Activated CD8-positive, alpha-beta memory T cell treated with anti-CD3 and anti-CD28 coated beads, Interleukin-2, amount 50 U/mL, for 1 hour (primary cell): Measurements from ENCODE around the gene CLCN7.

Experiments
- DNase-seq: peaks from one replicate; pipeline ENCODE4 v3.0.0-alpha.2; 2020; ENCODE audit errors: extremely low read depth

CLCN7 gene

DNA sequence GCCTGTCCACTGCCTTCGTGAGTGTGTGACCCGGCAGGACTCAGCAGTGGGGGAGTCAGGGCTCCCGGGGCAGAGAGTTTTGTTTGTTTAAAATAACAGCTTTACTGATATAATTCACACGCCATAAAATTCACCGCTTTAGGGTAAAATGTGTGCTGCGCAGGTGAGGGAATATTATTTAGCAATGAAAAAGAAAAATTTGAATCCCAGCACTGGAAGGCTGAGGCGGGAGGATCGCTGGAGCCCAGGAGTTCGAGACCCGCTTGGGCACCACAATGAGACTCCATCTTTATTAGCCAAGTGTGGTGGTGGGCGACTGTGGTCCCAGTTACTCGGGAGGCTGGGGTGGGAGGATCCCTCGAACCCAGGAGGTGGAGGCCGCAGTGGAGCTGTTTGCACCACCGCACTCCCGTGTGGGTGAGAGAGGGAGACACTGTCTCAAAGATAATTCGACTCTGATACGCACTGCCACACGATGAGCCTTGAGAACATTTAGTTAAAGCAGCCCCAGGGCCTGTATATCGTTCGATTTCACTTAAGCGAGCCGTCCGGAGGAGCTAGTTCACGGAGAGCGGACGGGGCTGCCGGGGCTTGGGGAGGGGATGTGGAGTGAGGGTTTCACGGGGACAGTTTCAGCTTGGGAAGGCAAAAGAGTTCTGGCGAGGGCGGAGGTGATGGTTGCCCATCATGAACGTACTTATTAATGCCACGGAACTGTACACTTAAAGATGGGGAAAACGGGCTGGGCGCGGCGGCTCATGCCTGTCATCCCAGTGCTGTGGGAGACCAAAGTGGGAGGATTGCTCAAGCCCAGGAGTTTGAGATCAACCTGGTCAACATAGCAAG lies 28.5 kb upstream of the CLCN7 start:
- no peak for DNase-seq

DNA sequence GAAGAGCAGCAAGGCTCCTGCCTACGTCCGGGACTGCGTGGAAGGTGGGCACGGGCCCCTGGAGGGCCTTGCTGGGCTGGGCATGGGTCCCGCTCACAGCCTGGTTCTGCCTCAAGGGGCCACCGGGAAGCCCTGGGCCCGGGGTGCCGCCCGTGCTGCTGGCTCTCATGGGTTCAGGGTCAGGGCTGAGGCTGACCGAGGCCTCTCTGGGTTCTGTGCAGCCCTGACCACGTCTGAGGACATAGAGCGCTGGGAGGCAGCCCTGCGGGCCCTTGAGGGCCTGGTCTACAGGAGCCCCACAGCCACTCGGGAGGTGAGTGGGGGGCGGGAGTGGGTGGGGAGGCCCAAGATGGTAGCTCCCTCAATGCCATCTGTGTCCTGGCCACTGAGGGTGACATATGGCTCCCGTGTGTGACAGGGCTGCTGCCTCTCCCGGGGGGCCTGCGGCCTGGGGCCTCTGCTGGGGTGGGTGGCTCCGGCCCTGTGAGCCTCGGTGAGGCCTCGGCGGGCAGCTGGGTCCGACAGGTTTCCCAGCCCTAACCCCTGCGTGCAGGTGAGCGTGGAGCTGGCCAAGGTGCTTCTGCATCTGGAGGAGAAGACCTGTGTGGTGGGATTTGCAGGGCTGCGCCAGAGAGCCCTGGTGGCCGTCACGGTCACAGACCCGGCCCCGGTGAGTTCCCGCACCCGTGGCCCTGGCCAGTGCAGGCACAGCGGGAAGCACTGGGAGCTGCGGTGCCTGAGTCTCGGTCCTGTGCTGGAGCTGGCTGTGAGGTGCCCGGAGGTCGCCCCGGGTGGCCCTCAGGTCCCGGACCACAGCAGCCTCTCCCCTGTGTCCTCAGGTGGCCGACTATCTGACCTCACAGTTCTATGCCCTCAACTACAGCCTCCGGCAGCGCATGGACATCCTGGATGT lies 27.5 kb upstream of the CLCN7 start:
- DNase-seq, result no peak

DNA sequence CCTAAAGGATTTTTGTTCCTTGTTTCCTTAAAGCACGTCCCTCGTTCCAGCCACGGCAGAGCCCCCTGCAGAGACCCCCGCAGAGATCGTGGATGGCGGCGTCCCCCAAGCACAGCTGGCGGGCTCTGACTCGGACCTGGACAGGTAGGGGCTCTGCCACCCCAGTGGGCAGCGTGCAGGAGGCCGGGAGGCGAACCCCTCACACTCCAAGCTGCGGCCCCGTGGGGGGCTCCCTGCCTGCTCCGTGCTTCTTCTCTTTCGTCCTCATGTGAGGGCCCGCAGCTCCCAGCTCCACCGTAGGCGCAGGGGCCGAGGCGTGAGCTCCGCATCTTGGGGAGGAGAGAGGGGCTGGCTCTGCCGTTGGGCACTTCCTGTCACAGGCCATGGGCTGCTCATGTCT lies 26.8 kb upstream of the CLCN7 start:
- DNase-seq, result no peak

DNA sequence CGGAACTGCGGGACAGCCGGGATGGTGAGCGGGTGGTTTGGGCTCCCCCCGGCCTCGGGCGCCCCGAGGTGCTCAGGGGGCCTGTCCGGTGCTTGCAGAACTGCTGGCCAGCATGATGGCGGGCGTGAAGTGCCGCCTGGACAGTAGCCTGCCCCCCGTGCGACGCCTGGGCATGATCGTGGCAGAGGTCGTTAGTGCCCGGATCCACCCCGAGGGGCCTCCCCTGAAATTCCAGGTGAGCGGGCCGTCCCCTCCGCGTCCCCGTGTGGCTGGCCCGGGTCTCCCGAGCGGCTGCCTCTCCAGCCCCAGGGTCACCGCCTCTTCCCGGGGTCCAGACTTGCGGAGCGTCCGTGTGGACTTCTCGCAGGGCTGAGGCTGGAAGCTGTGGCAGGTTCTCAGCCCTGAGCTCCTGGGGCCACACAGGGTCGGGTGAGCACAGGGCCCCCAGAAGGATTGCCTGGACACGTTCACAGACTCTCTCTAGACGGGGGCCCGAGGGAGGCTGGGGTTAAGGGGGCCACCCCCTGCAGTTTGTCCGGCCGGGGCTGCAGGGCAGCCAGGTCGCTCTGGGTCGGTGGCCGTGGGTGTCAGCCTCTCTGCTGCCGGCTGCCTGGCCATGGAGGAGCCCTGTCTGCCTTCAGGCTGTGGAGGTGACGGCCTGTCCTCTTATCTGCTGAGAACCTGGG lies 25.8 kb upstream of the CLCN7 start:
- DNase-seq, result no peak

DNA sequence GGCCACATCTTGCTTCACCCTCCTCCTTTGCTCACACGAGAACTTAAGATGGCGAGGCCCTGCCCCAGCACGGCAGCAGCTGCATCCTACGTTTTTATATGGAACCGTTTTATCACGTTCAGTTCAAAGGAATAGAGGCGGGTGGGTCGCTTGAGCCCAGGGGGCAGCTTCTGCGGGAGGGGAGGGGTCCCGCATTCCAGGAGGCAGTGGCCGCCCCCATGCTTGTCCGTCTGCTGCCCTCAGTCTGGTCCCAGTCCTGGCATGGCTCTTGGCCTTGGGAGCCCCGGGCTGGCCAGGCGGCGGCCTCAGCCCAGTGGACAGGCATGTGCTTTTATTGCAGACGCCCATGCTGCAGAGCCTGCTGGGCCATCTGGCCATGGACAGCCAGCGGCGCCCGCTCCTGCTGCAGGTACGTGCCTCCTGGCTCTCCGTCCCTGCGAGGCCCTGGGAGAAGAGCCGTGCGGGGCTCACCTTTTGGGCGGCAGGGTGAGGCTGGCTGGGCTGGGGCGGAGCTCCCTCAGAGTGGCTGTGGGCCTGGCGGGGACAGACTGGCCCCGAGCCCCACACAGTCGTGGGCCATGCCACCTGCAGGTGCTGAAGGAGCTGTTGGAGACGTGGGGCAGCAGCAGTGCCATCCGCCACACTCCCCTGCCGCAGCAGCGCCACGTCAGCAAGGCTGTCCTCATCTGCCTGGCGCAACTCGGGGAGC lies 25.1 kb upstream of the CLCN7 start:
- no peak for DNase-seq

DNA sequence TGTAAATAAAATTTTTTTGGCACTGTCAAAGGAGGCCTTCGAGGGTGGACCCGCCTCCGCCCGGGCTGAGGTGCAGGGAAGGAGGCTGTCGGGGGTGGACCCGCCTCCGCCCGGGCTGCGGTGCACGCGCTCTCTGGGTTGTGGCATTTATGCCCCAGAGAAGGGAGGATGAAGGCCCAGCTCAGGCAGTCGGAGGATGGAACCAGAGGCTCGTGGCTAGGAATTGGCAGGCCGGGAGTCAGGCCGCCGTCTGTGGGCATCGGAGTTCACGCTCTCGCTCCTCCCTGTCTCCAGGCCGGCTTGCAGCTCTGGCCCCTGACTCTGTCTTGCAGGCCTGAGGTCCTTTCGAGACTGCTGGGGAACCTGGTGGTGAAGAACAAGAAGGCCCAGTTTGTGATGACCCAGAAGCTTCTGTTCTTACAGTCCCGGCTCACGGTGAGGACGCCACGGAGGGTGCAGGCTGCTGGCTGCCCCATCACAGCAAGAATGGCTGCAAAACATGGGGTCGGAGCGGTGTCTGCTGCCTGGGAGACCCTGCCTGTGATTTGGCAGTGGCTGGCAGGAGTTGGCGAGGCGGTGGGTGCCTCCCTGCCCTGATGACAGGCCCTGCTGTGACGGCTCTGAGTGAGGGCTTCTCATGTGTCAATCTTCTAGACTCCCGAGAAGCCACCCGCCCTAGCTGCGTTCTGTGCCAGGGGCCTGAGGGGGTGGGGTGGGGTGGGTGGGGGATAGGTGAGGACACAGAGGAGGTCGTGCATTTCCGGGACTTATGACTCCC lies 24.3 kb upstream of the CLCN7 start:
- no peak for DNase-seq

DNA sequence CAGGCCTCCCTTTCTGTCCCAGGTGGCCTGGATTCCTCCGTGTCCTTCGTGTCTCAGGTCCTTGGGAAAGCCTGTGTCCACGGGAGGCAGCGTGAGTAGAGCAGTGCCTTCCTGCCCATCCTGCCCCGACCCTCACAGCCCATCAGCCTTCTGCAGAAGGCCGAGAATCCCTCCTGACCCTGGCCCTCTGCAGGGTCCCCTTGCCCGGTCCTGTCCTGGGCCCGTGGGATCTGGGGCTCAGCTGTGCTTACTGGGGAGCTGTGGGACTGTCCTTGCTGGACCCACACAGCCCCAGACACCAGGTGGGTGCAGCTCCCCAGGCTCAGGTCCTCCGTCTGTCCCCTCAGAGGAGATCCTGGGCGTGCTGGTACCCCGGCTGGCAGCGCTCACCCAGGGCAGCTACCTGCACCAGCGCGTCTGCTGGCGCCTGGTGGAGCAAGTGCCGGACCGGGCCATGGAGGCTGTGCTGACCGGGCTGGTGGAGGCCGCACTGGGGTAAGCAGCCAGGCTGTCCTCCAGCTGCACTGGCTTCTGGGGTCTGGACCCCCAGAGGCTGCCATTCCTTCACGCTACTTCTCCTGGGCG lies 22.3 kb upstream of the CLCN7 start:
- no peak for DNase-seq

DNA sequence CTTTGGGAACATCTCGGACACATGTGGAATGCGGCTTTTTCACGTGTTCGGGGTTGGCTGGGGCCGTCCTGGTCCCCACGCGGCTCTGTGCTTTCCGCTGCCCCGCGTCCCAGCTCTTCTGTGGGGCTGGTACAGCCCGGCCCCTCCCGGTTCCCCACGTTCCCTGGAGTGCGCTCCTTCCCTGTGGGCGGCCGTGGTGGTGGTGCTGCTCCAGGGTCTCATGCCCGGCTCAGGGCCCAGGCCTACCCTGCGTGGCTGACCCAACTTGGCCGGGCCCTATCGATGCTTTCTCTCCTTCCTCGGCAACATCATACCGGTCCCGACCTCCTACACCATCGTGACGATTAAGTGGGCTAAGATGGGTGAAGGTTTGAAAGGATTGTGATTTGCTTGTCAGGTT lies 21.6 kb upstream of the CLCN7 start:
- no peak for DNase-seq

DNA sequence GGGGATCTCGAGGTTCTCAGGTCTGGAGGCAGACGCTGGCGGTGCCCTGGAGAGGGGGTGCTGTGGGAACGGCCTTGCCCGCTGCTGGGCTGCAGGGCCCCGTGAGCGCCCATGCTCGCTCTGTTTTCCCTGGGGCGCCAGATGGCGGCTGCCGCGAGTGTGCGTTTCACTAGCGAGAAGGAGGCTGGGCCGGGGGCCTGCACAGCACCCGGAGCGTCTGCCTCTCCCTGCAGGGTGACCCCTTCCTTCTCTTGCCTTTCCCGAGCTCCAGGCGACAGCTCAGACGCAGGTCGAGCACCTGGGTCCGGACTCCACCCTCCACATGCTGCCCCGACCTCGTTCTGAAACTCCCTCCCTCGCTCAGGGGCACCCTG lies 21.0 kb upstream of the CLCN7 start:
- no peak for DNase-seq

DNA sequence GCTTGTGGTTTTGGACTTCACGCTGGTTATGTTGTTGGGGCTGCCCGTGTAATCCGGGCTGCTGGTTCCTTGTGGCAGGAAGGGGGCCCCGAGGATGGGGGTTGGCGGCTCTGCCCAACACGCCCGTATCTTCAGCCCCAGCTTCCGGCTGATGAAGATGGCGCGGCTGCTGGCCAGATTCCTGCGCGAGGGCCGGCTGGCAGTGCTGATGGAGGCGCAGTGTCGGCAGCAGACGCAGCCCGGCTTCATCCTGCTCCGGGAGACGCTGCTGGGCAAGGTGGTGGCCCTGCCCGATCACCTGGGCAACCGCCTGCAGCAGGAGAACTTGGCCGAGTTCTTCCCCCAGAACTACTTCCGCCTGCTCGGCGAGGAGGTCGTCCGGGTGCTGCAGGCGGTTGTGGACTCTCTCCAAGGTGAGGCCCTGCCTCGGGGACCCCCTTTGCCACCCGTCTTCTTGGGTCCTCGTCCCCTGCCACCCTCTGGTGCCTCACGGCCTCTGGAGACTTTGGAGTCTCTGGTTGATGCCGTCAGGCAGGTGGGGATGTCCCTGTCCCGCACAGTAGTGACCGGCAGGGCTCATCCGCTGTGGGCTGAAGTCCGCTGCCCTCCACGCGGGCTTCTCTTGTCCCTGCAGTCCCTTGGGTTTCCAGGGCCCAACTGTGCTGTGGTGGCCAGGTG lies 20.5 kb upstream of the CLCN7 start:
- DNase-seq, result no peak

DNA sequence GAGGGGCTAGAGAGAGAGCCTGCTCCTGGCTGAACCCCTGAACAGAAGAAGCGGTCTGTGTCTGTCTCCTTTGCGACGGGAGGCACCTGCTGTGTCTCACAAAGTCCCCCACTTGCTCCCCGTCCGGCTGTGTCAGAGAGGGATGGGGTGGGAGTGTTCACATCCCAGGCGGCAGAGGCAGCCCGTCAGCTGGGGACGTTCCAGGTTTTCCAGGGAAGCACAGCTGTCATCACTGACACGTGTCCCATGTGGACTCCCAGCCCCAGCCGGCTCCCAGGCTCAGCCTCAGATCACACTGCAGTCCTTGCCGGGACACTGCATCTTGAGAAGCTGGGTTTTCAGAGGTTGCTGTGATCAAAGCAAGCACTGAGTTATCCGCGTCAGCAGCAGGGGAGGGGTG lies 19.9 kb upstream of the CLCN7 start:
- DNase-seq, result no peak

DNA sequence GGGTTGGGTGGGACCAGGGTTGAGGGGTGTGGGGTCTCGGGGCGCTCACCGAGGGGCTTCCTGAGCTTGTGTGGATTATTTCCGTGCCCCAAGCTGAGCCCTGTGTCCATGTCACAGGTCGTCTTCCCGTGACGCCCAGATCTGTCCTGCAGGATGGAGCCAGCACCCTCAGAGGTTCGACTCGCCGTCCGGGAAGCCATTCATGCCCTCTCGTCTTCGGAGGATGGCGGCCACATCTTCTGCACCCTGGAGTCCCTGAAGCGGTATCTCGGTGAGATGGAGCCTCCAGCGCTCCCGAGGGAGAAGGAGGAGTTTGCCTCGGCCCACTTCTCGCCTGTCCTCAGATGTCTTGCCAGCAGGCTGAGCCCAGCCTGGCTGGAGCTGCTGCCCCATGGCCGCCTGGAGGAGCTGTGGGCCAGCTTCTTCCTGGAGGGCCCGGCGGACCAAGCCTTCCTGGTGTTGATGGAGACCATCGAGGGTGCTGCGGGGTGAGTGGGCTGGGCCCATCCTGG lies 19.4 kb upstream of the CLCN7 start:
- DNase-seq, result no peak

DNA sequence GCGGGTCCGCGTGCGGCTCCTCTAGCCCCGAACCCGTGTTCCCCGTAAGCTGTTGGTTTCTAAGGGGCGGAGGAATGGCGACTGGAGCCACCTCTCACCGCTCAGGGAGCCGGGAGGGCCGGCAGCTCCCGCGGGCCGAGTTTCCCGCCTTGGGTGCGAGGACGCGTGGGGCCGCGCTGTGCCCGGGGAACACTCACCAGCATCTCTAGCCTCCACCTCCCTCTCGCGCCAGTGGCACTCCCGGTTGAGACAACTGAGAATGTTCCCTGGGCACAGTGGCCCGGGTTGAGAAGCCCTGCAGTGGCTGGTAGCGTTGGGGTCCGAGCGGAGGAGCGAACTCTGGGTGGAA lies 18.9 kb upstream of the CLCN7 start:
- DNase-seq, result no peak

DNA sequence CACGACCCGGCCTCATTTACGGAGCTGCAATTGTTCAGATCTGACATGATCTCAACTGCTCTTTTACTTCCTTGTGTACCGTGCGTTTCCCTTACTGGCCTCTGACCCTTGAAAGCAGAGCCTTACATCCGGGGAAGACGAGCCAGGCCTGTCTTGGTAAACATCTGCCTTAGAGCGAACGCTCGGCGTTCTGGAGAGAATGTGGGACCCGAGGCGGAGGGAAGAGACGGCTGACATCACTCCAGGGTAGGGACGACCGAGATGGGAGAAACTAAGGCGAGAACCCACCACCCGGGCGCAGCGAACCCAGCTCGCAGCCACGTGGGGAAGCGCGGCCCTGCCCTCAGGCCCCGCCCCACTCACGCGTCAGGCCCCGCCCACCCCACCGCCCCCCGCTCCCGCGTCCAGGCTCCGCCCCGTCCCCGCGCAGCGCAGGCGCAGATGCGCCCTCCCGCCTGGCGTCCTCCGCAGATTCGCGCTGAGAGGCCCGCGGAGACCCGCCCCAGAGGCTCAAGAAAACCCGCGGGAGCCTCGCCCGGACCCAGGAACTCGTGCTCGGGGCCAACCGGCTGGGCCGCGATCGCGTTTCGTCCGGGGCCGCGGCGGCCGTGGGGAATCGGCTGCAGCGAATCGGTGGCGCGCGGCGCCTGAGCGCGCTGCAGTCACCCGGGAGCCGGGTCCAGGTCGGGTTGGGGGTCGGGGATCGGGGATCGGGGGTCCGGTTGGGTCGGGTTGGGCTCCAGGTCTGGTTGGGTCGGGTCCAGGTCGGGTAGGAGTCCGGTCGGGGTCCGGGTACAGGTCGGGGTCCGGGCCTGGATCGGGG lies 18.3 kb upstream of the CLCN7 start, which contains the start of gene TELO2:
Gene TELO2, plus strand, starts transcription at position 438 of the 823 bp plus-strand sequence. CDS start 922 bp downstream, outside the sequence.
- DNase-seq, result peak; percentile 52

DNA sequence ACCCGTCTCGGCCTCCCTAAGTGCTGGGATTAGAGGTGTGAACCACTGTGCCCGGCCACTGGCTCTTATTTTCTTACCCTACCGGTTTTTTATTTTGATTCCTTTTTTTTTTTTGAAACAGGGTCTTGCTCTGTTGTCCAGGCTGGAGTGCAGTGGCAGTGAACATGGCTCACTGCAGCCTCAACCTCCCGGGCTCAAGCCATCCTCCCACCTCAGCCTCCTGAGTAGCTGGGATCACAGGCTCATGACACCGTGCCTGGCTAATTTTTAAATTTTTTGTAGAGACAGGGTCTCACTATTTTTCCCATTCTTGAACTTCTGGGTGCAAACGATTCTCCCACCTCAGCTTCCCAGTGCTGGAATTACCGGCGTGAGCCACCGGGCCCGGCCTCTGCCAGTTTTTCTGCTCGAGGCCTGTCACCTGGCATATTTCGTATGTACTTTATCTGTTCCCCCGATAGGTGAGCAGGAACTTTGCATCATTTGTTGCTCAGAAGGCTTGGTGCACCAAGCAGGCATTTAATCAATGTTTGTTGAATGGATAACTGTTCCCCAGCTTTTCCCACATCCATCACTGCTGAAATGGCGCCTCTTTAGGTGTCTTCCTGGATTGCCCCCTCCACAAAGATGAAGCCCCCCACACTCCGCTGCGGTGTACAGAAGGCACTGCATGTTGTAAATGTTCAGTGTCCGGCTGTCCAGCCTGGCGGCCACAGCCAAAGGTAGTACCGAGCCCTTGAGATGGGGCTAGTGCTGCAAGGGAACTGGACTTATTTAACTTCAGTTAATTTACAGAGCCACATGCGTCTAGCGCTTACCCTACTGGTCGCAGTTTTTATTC lies 17.5 kb upstream of the CLCN7 start:
- no peak for DNase-seq

DNA sequence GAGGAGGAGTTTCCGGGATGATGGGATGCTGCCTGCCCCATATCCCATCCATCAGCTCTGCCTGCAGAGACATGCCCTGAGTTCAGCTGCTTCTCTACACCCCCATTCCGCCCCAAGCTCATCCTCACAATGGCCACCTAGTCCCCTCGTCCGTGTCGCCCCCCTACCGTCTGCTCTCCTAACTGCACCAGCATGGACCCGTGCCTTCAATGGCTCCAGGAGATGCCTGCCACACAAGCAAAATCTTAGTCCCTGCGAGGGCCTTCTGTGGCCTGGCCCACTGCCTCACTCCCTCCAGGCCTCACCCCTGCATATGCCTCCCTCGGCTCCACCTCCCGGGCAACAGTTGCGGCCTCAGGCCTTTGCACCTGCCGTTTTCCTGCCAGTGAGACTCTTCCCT lies 16.5 kb upstream of the CLCN7 start:
- DNase-seq, result no peak

DNA sequence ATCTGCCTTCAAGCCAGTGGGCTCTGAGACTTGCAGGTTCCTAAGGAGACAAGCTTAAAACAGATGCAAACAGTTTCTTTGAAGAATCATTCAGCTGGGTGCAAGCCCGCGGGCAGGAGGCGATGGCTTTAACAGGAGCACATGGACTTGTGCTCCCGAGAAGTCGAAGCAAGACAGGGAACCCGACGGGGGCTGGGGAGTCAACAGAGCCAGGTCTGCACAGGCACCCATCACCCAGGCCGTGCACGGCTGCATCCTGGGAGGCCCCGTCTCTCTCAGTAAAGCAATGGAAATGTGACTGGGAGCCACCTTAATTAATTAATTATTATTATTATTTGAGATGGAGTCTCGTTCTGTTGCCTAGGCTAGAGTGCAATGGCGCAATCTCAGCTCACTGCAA lies 14.2 kb upstream of the CLCN7 start:
- DNase-seq, result no peak

DNA sequence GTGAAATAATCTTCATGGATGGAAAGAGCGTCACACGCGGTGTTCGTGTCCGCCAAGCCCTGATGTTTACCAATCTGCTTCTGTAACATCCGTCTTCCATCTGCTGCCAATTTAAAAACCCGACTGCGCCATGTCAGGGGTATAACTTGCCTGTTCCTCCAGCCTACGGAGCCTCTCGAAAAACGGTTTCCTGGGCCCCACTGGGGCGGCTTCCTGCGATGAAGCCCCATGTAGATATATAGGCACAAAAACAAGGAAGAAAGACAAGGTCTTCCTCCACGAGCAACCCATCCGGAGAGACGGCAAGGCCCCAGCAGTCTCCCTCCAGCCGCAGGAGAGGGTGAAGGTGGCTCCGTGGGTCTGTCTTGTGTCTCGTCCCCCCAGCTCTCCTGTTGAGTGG lies 13.8 kb upstream of the CLCN7 start, which contains the start of gene PTX4:
Gene PTX4, minus strand, starts transcription at position 326 of the 400 bp plus-strand sequence. Its CDS starts 35 bp downstream, at position 291.
- DNase-seq, result no peak
